CD14-positive monocyte (primary cell): ENCODE data around the gene DPPA5. TPM values are rescaled to one million over a fixed set of nuclear protein-coding genes. Genes with fewer than 3 reads are reported as not detected.
"Not testable (repeated sequence)": the region's sequence is repeated elsewhere in the genome, so short reads cannot be mapped to it uniquely, and the experiment has no call there.

ENCODE experiments used
- DNase-seq, 3 donors: peaks; one replicate each; pipeline ENCODE4 v3.0.0-alpha.2; 2011 to 2022
- H2AFZ ChIP-seq: 2 replicates; pipeline ENCODE4 v1.6.0; 2012; ENCODE audit warnings: mild to moderate bottlenecking, low read depth, low read length, inconsistent platforms; ENCODE audit not compliant: insufficient read depth, poor library complexity, severe bottlenecking
- H3K27ac ChIP-seq, 2 donors: 1 replicate in 1 of 2; 2 replicates in 1 of 2; pipeline ENCODE4 v1.5.1; 2012 to 2013; ENCODE audit warnings: low read length in 2 of 2, control low read depth in 1 of 2, inconsistent platforms in 1 of 2, low read depth in 1 of 2, mild to moderate bottlenecking in 1 of 2
- H3K27me3 ChIP-seq, 2 donors: one replicate each; pipeline versions ENCODE4 v1.6.0 to v1.6.1; 2011 to 2013; ENCODE audit warnings: low read length in 2 of 2; ENCODE audit not compliant: control insufficient read depth in 2 of 2, insufficient read depth in 2 of 2
- H3K36me3 ChIP-seq, 2 donors: replicated peaks in 1 of 2; 1 replicate in 1 of 2; 2 replicates in 1 of 2; pipeline versions ENCODE4 v1.5.1 to v1.6.1; 2012 to 2013; ENCODE audit warnings: low read length in 2 of 2, control low read depth in 1 of 2, inconsistent platforms in 1 of 2, mild to moderate bottlenecking in 1 of 2; ENCODE audit not compliant: insufficient read depth in 2 of 2, control insufficient read depth in 1 of 2
- H3K4me1 ChIP-seq, 2 donors: 1 replicate in 1 of 2; 2 replicates in 1 of 2; pipeline versions ENCODE4 v1.5.1 to v1.6.1; 2012 to 2013; ENCODE audit warnings: low read length in 2 of 2, control low read depth in 1 of 2, inconsistent platforms in 1 of 2, mild to moderate bottlenecking in 1 of 2, moderate library complexity in 1 of 2; ENCODE audit not compliant: insufficient read depth in 2 of 2, control insufficient read depth in 1 of 2
- H3K4me2 ChIP-seq: replicated peaks from 2 replicates; pipeline ENCODE3; 2012; ENCODE audit warnings: low read length, moderate library complexity, mild to moderate bottlenecking; ENCODE audit not compliant: poor library complexity, severe bottlenecking; ENCODE audit errors: extremely low read depth
- H3K4me3 ChIP-seq, 3 experiments: fragments of 200-600 bp in 1 of 3; sonication (generic) in 1 of 3; replicated peaks in 1 of 3; 1 replicate in 2 of 3; 2 replicates in 1 of 3; pipeline ENCODE4 v1.5.1; 2011 to 2013; ENCODE audit warnings: low read length in 3 of 3, mild to moderate bottlenecking in 3 of 3, control low read depth in 2 of 3, low read depth in 2 of 3, inconsistent platforms in 1 of 3, moderate library complexity in 1 of 3
- H3K79me2 ChIP-seq: 2 replicates; pipeline ENCODE4 v1.6.0; 2012; ENCODE audit warnings: mild to moderate bottlenecking, control low read depth, inconsistent platforms, low read length, moderate library complexity; ENCODE audit not compliant: insufficient read depth
- H3K9ac ChIP-seq: 2 replicates; pipeline ENCODE4 v1.6.0; 2017; ENCODE audit warnings: low read length, mild to moderate bottlenecking; ENCODE audit not compliant: insufficient read depth, poor library complexity, severe bottlenecking
- H3K9me3 ChIP-seq, 2 donors: replicated peaks in 1 of 2; 1 replicate in 1 of 2; 2 replicates in 1 of 2; pipeline versions ENCODE4 v1.5.1 to v1.6.1; 2012 to 2013; ENCODE audit warnings: low read length in 2 of 2, control low read depth in 1 of 2; ENCODE audit not compliant: control insufficient read depth in 1 of 2, insufficient read depth in 1 of 2
- H4K20me1 ChIP-seq: 2 replicates; pipeline ENCODE4 v1.6.0; 2012; ENCODE audit warnings: mild to moderate bottlenecking, low read length, control low read depth, moderate library complexity; ENCODE audit not compliant: insufficient read depth
- H3K27ac Mint-ChIP-seq, 7 donors: one replicate each; pipeline ENCODE4 v1.8.0; 2020; ENCODE audit warnings: mild to moderate bottlenecking in 7 of 7, mixed read lengths in 7 of 7, moderate library complexity in 6 of 7, inconsistent platforms in 2 of 7
- H3K27me3 Mint-ChIP-seq, 3 donors: one replicate each; pipeline ENCODE4 v1.8.0; 2021 to 2022; ENCODE audit warnings: low read depth in 3 of 3, mild to moderate bottlenecking in 3 of 3, mixed read lengths in 3 of 3, moderate library complexity in 3 of 3, inconsistent platforms in 1 of 3
- H3K36me3 Mint-ChIP-seq, 2 donors: one replicate each; pipeline ENCODE4 v1.8.0; 2020; ENCODE audit warnings: mixed read lengths in 2 of 2, inconsistent platforms in 1 of 2, mild to moderate bottlenecking in 1 of 2
- H3K4me1 Mint-ChIP-seq: one replicate; pipeline ENCODE4 v1.8.0; 2020; ENCODE audit warnings: mild to moderate bottlenecking, mixed read lengths
- H3K4me3 Mint-ChIP-seq, 2 donors: one replicate each; pipeline ENCODE4 v1.8.0; 2020; ENCODE audit warnings: mild to moderate bottlenecking in 2 of 2, mixed read lengths in 2 of 2, moderate library complexity in 1 of 2
- H3K9me3 Mint-ChIP-seq, 7 donors: one replicate each; pipeline ENCODE4 v1.8.0; 2020 to 2022; ENCODE audit warnings: mixed read lengths in 7 of 7, mild to moderate bottlenecking in 6 of 7, moderate library complexity in 6 of 7, inconsistent platforms in 2 of 7
- CTCF ChIP-seq: fragments of 200-600 bp; IDR thresholded peaks from one replicate; pipeline ENCODE4 v1.8.0; 2022; ENCODE audit warnings: antibody characterized with exemption, mild to moderate bottlenecking
- WGBS: methylation state at CpG from one replicate; pipeline ENCODE4 v1.1.5; 2013; ENCODE audit warnings: missing lambda C conversion rate; ENCODE audit not compliant: insufficient coverage; 5-methylcytosine and 5-hydroxymethylcytosine counted together
- intact Hi-C, 2 donors: fragments of 100-400 bp; cut with micrococcal nuclease; formaldehyde crosslinking; loops; one replicate each; pipeline versions ENCODE4 v1.15.0 to v1.15.1; 2023
- polyA plus RNA-seq, 3 donors: library from polyadenylated mRNA; depleted of rRNA in 1 of 3; unstranded in 2 of 3; stranded (reverse) in 1 of 3; fragments of 300-500 nt in 2 of 3; fragments of >200 nt in 1 of 3; fragmentation: Illumina TruSeq in 2 of 3; gene quantifications; 1 replicate in 2 of 3; 2 replicates in 1 of 3; pipeline ENCODE4 v1.2.3, GENCODE V29; 2012 to 2021

DPPA5 gene
- polyA plus RNA-seq, 3 donors, result not detected

- no peak overlapping the region for H3K27ac Mint-ChIP-seq
- H3K4me2 ChIP-seq, result no peak overlapping the region
- H3K4me1 Mint-ChIP-seq, result no peaks in the 10 kb centered on the region
- peaks cover 0 to 5% (median 2%) of the 10 kb centered on the region in 3 donors for H3K27me3 Mint-ChIP-seq
- H3K27me3 ChIP-seq, result no peaks in the 10 kb centered on the region
- H3K9ac ChIP-seq, result no peak overlapping the region
- no peaks in the 10 kb centered on the region for H3K4me1 ChIP-seq
- intact Hi-C loops, result no loop called here
- H4K20me1 ChIP-seq, result no peaks in the 10 kb centered on the region
- H3K36me3 Mint-ChIP-seq, result no peaks in the 10 kb centered on the region
- H3K79me2 ChIP-seq, result no peaks in the 10 kb centered on the region
- WGBS, result 100% methylated on average over 1 of the region's 6 CpGs
- no peaks in the 10 kb centered on the region for H3K9me3 Mint-ChIP-seq
- H3K27ac ChIP-seq, result no peak overlapping the region
- DNase-seq, result no peak
- no peaks in the 10 kb centered on the region for H3K36me3 ChIP-seq
- H3K4me3 ChIP-seq, result no peak overlapping the region
- H3K4me3 Mint-ChIP-seq, result no peak overlapping the region
- TF ChIP-seq CTCF, result no peak
- H2AFZ ChIP-seq, result no peak overlapping the region
- no peaks in the 10 kb centered on the region for H3K9me3 ChIP-seq
Observed at GRCh38 chr6:73382462-73383113, 28.5 kb upstream of the DPPA5 start.

- H3K79me2 ChIP-seq, H2AFZ ChIP-seq, H3K27ac Mint-ChIP-seq, intact Hi-C loops, H3K4me2 ChIP-seq, H3K36me3 Mint-ChIP-seq, H3K4me1 ChIP-seq, H3K9me3 ChIP-seq, H3K36me3 ChIP-seq, DNase-seq, H3K9ac ChIP-seq, H3K27me3 Mint-ChIP-seq, H4K20me1 ChIP-seq, H3K27me3 ChIP-seq, H3K4me1 Mint-ChIP-seq, H3K4me3 Mint-ChIP-seq, H3K4me3 ChIP-seq, H3K27ac ChIP-seq, H3K9me3 Mint-ChIP-seq: not testable (repeated sequence)
- WGBS, result 93% methylated on average over 10 of the region's 10 CpGs
Observed at GRCh38 chr6:73381531-73381930, 27.5 kb upstream of the DPPA5 start.
